Fibroblast of lung (primary cell): ENCODE results near the gene GALNT7. TPM values are rescaled to one million over a fixed set of nuclear protein-coding genes. Genes with fewer than 3 reads are reported as not detected.

Experiments
- DNase-seq, 2 donors: peaks; one replicate each; pipeline versions ENCODE4 v3.0.0 to v3.0.0-alpha.2; 2010; ENCODE audit warnings: low read depth in 2 of 2
- H2AFZ ChIP-seq: 2 replicates; pipeline ENCODE4 v1.5.1; 2012; ENCODE audit warnings: low read length, control low read depth, inconsistent platforms
- H3K27ac ChIP-seq: 2 replicates; pipeline ENCODE4 v1.5.1; 2011; ENCODE audit warnings: low read length, control low read depth; ENCODE audit not compliant: insufficient read depth
- H3K27me3 ChIP-seq: 2 replicates; pipeline ENCODE4 v1.5.1; 2011; ENCODE audit warnings: mild to moderate bottlenecking, low read length; ENCODE audit not compliant: control insufficient read depth, insufficient read depth
- H3K36me3 ChIP-seq: 2 replicates; pipeline ENCODE4 v1.5.1; 2011; ENCODE audit warnings: low read length; ENCODE audit not compliant: control insufficient read depth, insufficient read depth
- H3K4me1 ChIP-seq: 2 replicates; pipeline ENCODE4 v1.5.1; 2011; ENCODE audit warnings: low read length; ENCODE audit not compliant: control insufficient read depth, insufficient read depth; ENCODE audit errors: extremely low read depth
- H3K4me2 ChIP-seq: 2 replicates; pipeline ENCODE4 v1.5.1; 2011; ENCODE audit warnings: low read length, control low read depth; ENCODE audit not compliant: insufficient read depth; ENCODE audit errors: extremely low read depth
- H3K4me3 ChIP-seq, 4 experiments: fragments of 200-600 bp in 1 of 4; sonication (generic) in 1 of 4; replicated peaks in 1 of 4; 2 replicates each; pipeline ENCODE4 v1.5.1; 2011 to 2016; ENCODE audit warnings: low read length in 4 of 4, low read depth in 3 of 4, mild to moderate bottlenecking in 3 of 4, control low read depth in 2 of 4, inconsistent platforms in 1 of 4, mixed read lengths in 1 of 4; ENCODE audit not compliant: insufficient read depth in 1 of 4; ENCODE audit errors: control extremely low read depth in 1 of 4
- H3K79me2 ChIP-seq: 2 replicates; pipeline ENCODE4 v1.5.1; 2012; ENCODE audit warnings: mild to moderate bottlenecking, low read length, inconsistent platforms; ENCODE audit not compliant: control insufficient read depth, insufficient read depth
- H3K9ac ChIP-seq: 2 replicates; pipeline ENCODE4 v1.5.1; 2011; ENCODE audit warnings: mild to moderate bottlenecking, low read length, control low read depth; ENCODE audit not compliant: insufficient read depth
- H3K9me3 ChIP-seq: 2 replicates; pipeline ENCODE4 v1.5.1; 2012; ENCODE audit warnings: low read depth, low read length; ENCODE audit not compliant: control insufficient read depth, insufficient read depth
- H4K20me1 ChIP-seq: 2 replicates; pipeline ENCODE4 v1.5.1; 2011; ENCODE audit warnings: low read length; ENCODE audit not compliant: control insufficient read depth, insufficient read depth; ENCODE audit errors: extremely low read depth
- CTCF ChIP-seq, 2 donors: IDR thresholded peaks in 1 of 2; conservative IDR thresholded peaks in 1 of 2; 1 replicate in 1 of 2; 2 replicates in 1 of 2; pipeline ENCODE4 v1.5.1; 2011 to 2012; ENCODE audit warnings: low read length in 2 of 2, control low read depth in 1 of 2, inconsistent platforms in 1 of 2, low read depth in 1 of 2, mild to moderate bottlenecking in 1 of 2
- EZH2 ChIP-seq: IDR thresholded peaks from 2 replicates; pipeline ENCODE4 v1.5.1; 2012; ENCODE audit warnings: low read length, control low read depth, mild to moderate bottlenecking; ENCODE audit errors: missing control alignments
- polyA plus RNA-seq, 2 donors: library from polyadenylated mRNA; depleted of rRNA in 1 of 2; stranded (reverse) in 1 of 2; unstranded in 1 of 2; fragments of >200 nt; gene quantifications; 2 replicates each; pipeline ENCODE4 v1.2.1, GENCODE V29; 2011 to 2012; ENCODE audit warnings: missing spikeins in 1 of 2
- total RNA-seq: library from RNA; depleted of rRNA; stranded (reverse); fragments of >200 nt; gene quantifications from 2 replicates; pipeline ENCODE4 v1.2.1, GENCODE V29; 2014

GALNT7 gene
- total and polyA plus RNA-seq, 2 donors (not counting 1 experiment from before 2014, with no cell fraction given), result 40.4 to 45.4 TPM

- Histone ChIP-seq H3K79me2 (no peaks in the 10 kb centered on the region), H3K4me3 (no peak overlapping the region), H3K4me2 (peak overlapping the region; percentile 38), H3K27me3 (no peaks in the 10 kb centered on the region), H2AFZ (no peak overlapping the region), H3K36me3 (no peaks in the 10 kb centered on the region), H3K9me3 (no peaks in the 10 kb centered on the region), H3K9ac (no peak overlapping the region), H3K27ac (no peak overlapping the region), H3K4me1 (peaks cover 6% of the 10 kb centered on the region), H4K20me1 (no peaks in the 10 kb centered on the region)
- TF ChIP-seq EZH2 (no peak), CTCF (conservative IDR thresholded peaks at IDR 0.05 in 1 of 2, IDR thresholded peaks at IDR 0.05 in 1 of 2; ENCODE audit: low read depth in 1 of 2, low read length in 2 of 2) (no peak)
- DNase-seq, result peak; percentile 79 to 85
These were observed 96.1 kb downstream of the GALNT7 start for GRCh38 chr4:173264684-173265185.

GRCh38 chr4:173265751-173266150 is 97.1 kb downstream of the GALNT7 start:
- Histone ChIP-seq H4K20me1 (no peaks in the 10 kb centered on the region), H3K4me1 (peaks cover 6% of the 10 kb centered on the region), H3K4me3 (no peak overlapping the region), H3K79me2 (no peaks in the 10 kb centered on the region), H3K4me2 (no peak overlapping the region), H3K27ac (no peak overlapping the region), H3K9me3 (no peaks in the 10 kb centered on the region), H3K27me3 (no peaks in the 10 kb centered on the region), H3K36me3 (no peaks in the 10 kb centered on the region), H3K9ac (no peak overlapping the region), H2AFZ (no peak overlapping the region)
- TF ChIP-seq CTCF (conservative IDR thresholded peaks at IDR 0.05 in 1 of 2, IDR thresholded peaks at IDR 0.05 in 1 of 2; ENCODE audit: low read depth in 1 of 2, low read length in 2 of 2) (no peak), EZH2 (no peak)
- DNase-seq, result no peak

GRCh38 chr4:173267711-173268110 is 99.1 kb downstream of the GALNT7 start:
- no peak for TF ChIP-seq EZH2
- TF ChIP-seq CTCF (conservative IDR thresholded peaks at IDR 0.05 in 1 of 2, IDR thresholded peaks at IDR 0.05 in 1 of 2; ENCODE audit: low read depth in 1 of 2, low read length in 2 of 2), result no peak
- Histone ChIP-seq H2AFZ (no peak overlapping the region), H3K27me3 (no peaks in the 10 kb centered on the region), H3K9ac (no peak overlapping the region), H4K20me1 (no peaks in the 10 kb centered on the region), H3K4me1 (peaks cover 9% of the 10 kb centered on the region), H3K4me2 (no peak overlapping the region), H3K36me3 (no peaks in the 10 kb centered on the region), H3K27ac (no peak overlapping the region), H3K9me3 (no peaks in the 10 kb centered on the region), H3K4me3 (no peak overlapping the region), H3K79me2 (no peaks in the 10 kb centered on the region)
- DNase-seq, result no peak
